Tibial nerve (tissue), 4 donors: ENCODE measurements around the gene IL1R1. TPM values are rescaled to one million over a fixed set of nuclear protein-coding genes. Genes with fewer than 3 reads are reported as not detected.
"Not testable (repeated sequence)": the region's sequence is repeated elsewhere in the genome, so short reads cannot be mapped to it uniquely, and the experiment has no call there.

Experiments used
- DNase-seq, 2 donors: peaks; one replicate each; pipeline ENCODE4 v3.0.0-alpha.2; 2019; ENCODE audit warnings: low spot score in 2 of 2
- H3K27ac ChIP-seq, 4 donors: fragments of 200-600 bp; sonication (generic) in 3 of 4; one replicate each; pipeline ENCODE4 v1.5.1; 2017 to 2019; ENCODE audit warnings: mild to moderate bottlenecking in 1 of 4
- H3K27me3 ChIP-seq, 2 donors: fragments of 200-600 bp; sonication (generic) in 1 of 2; one replicate each; pipeline versions ENCODE4 v1.5.1 to v1.6.0; 2017 to 2019
- H3K36me3 ChIP-seq, 3 donors: fragments of 200-600 bp; sonication (generic); one replicate each; pipeline ENCODE4 v1.5.1; 2018 to 2019
- H3K4me1 ChIP-seq, 4 donors: fragments of 200-600 bp; sonication (generic) in 3 of 4; one replicate each; pipeline ENCODE4 v1.5.1; 2017 to 2019
- H3K4me3 ChIP-seq, 4 donors: fragments of 200-600 bp; sonication (generic) in 3 of 4; one replicate each; pipeline ENCODE4 v1.5.1; 2017 to 2019; ENCODE audit warnings: mild to moderate bottlenecking in 1 of 4, moderate library complexity in 1 of 4
- H3K9me3 ChIP-seq, 4 donors: fragments of 200-600 bp; sonication (generic) in 3 of 4; one replicate each; pipeline ENCODE4 v1.5.1; 2017 to 2019
- EP300 ChIP-seq, 2 donors: sonication (generic); formaldehyde crosslinking; IDR thresholded peaks; one replicate each; pipeline ENCODE4 v1.6.1; 2017; ENCODE audit warnings: antibody characterized with exemption in 2 of 2, mild to moderate bottlenecking in 1 of 2
- POLR2A ChIP-seq, 2 donors: fragments of 450-650 bp; IDR thresholded peaks; one replicate each; pipeline ENCODE4 v1.6.1; 2017; ENCODE audit warnings: antibody characterized with exemption in 2 of 2, mild to moderate bottlenecking in 2 of 2, moderate library complexity in 2 of 2
- WGBS, 2 donors: methylation state at CpG; one replicate each; pipeline ENCODE4 v1.1.5; 2018; 5-methylcytosine and 5-hydroxymethylcytosine counted together
- total RNA-seq, 4 donors: library from RNA; depleted of rRNA; stranded (reverse); fragments of >200 nt; gene quantifications; one replicate each; pipeline ENCODE4 v1.1.0, GENCODE V29; 2016
- TF ChIP-seq, protein P1 (sequence below), 5 experiments: fragments of 200-600 bp in 3 of 5; fragments of 450-650 bp in 2 of 5; sonication (generic) in 3 of 5; IDR thresholded peaks; one replicate each; pipeline ENCODE4 v1.5.1; 2016 to 2019; ENCODE audit warnings: antibody characterized with exemption in 5 of 5, mild to moderate bottlenecking in 3 of 5, moderate library complexity in 2 of 5

IL1R1 gene
- total RNA-seq, 4 donors from 2014 or later, result 29.5 to 81.2 (median 57.4) TPM

DNA sequence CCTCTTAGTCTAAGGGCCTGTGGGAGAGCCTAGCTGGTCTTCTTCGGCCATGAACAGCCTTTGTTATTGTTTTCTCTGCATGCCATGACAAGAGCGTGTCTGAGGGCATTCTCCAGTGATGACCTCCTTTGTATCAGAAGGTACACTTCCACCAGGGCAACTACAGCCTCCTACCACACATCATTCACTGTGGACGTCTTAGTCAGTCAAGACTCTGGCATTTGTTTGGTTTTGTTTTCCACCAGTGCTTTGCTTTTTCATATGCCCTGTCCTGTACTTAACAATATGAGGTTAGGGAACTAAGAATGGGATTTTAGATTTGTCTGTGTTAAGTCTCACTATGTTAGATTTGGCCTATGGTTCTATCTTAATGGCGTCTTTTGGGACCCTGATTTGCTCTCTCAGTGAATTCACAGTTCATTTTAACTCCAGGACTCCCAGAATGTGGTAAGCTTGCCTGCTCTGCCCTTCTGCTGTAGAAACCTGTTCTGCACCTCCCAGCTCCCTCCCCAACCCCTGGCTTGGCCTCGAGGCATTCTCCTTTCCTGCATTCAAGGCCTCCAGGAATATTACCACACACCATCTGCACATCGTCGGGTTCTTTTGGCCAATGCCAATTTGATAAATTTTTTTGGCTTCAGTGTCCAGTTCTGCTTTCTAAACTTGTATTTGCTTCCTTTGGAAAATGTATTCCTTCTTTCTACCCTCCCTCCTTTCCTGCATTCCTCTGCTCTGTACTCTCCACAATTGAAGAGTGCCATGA lies 42.8 kb upstream of the IL1R1 start:
- H3K36me3 ChIP-seq, result no peaks in the 10 kb centered on the region
- no peak for TF ChIP-seq EP300 (IDR thresholded peaks at IDR 0.05)
- H3K27me3 ChIP-seq, result no peaks in the 10 kb centered on the region
- DNase-seq, result no peak
- no peak overlapping the region for H3K27ac ChIP-seq
- H3K9me3 ChIP-seq, result no peaks in the 10 kb centered on the region
- peaks cover 0 to 4% (median 0%) of the 10 kb centered on the region in 4 donors for H3K4me1 ChIP-seq
- no peak overlapping the region for H3K4me3 ChIP-seq
- 80 to 82% methylated on average over 6 to 7 of the region's 7 CpGs for WGBS, 2 donors

DNA sequence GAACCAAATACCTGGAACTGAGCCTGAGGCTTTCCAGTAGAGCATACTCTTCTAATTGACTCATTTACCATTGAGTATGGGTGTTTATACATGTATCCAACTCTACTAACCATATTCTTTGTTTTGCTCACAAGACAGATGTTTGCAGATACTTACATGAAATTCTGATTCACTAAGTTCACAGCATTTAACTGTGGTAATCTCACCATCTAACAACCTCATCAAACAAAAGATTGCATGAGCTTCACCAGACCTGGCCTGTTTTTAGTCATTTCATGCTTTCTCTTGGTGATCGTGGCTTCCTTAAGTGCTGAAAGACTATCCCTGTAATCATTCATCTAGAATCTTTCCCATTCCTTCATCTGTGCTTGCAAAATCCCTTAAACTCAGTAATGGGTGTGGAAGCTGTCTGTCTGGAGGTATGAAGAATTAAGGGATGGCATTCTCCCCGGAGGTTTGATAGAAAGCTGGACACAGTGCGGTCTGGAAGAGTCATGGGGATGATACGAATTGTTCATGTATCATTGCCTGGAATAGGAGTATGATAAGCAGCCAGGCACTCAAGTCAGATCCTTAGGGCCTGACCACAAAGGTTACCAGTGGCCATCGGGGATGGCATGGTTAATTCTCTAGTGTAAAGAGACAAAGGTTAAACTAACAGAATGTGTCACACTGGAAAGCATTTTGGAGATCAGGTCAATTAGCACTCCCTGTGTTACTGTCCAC lies 42.0 kb upstream of the IL1R1 start:
- 74 to 78% methylated on average over 5 of the region's 5 CpGs for WGBS, 2 donors
- Histone ChIP-seq H3K27ac (no peak overlapping the region), H3K27me3 (no peaks in the 10 kb centered on the region), H3K4me1 (peaks cover 0 to 4% (median 0%) of the 10 kb centered on the region in 4 donors), H3K4me3 (no peak overlapping the region), H3K9me3 (no peaks in the 10 kb centered on the region), H3K36me3 (no peaks in the 10 kb centered on the region)
- DNase-seq, result no peak
- TF ChIP-seq, protein P1, sequence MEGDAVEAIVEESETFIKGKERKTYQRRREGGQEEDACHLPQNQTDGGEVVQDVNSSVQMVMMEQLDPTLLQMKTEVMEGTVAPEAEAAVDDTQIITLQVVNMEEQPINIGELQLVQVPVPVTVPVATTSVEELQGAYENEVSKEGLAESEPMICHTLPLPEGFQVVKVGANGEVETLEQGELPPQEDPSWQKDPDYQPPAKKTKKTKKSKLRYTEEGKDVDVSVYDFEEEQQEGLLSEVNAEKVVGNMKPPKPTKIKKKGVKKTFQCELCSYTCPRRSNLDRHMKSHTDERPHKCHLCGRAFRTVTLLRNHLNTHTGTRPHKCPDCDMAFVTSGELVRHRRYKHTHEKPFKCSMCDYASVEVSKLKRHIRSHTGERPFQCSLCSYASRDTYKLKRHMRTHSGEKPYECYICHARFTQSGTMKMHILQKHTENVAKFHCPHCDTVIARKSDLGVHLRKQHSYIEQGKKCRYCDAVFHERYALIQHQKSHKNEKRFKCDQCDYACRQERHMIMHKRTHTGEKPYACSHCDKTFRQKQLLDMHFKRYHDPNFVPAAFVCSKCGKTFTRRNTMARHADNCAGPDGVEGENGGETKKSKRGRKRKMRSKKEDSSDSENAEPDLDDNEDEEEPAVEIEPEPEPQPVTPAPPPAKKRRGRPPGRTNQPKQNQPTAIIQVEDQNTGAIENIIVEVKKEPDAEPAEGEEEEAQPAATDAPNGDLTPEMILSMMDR (IDR thresholded peaks at IDR 0.05), result no peak
- TF ChIP-seq EP300 (IDR thresholded peaks at IDR 0.05), result no peak
- TF ChIP-seq POLR2A (IDR thresholded peaks at IDR 0.05), result no peak

DNA sequence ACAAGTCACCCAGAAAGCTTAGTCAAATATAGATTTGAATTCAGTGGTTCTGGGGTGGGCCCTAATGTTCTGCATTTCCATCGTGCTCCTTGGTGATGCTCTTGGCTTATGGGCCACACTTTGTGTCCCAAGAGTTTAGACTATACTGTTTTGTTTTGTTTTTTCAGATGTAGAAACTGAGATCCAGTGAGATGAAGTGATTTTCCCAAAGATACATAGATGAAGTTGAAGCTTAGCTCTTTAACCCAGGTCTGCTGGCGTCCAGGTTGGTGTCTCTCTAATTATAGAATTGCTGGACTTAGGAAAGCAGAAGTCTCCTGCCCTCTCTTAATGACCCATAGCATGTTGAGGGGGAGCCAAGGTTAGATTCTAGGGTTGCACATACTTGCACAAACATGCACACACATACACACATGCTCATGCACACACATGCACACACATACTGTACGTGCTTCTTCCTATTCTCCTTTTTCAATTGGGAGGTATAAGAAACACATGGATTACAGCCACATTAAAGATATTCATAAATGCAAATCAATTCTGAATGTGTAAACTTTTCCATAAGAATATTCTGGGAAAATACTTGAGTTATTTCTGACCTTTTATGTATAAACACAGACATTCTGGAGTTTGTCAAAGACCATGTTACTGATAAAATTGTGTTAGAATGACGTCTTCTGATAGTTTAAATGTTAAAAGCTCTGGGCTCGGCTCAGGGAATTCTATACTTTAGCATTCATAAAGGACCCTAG lies 41.3 kb upstream of the IL1R1 start:
- H3K4me1 ChIP-seq, result peaks cover 0 to 4% (median 0%) of the 10 kb centered on the region in 4 donors
- 76 to 80% methylated on average over 5 of the region's 5 CpGs for WGBS, 2 donors
- DNase-seq, result no peak
- no peak overlapping the region for H3K27ac ChIP-seq
- H3K36me3 ChIP-seq, result no peaks in the 10 kb centered on the region
- no peaks in the 10 kb centered on the region for H3K9me3 ChIP-seq
- no peak overlapping the region for H3K4me3 ChIP-seq
- H3K27me3 ChIP-seq, result no peaks in the 10 kb centered on the region
- no peak for TF ChIP-seq POLR2A (IDR thresholded peaks at IDR 0.05)
- no peak for TF ChIP-seq EP300 (IDR thresholded peaks at IDR 0.05)
- TF ChIP-seq, protein P1 (IDR thresholded peaks at IDR 0.05), result no peak

DNA sequence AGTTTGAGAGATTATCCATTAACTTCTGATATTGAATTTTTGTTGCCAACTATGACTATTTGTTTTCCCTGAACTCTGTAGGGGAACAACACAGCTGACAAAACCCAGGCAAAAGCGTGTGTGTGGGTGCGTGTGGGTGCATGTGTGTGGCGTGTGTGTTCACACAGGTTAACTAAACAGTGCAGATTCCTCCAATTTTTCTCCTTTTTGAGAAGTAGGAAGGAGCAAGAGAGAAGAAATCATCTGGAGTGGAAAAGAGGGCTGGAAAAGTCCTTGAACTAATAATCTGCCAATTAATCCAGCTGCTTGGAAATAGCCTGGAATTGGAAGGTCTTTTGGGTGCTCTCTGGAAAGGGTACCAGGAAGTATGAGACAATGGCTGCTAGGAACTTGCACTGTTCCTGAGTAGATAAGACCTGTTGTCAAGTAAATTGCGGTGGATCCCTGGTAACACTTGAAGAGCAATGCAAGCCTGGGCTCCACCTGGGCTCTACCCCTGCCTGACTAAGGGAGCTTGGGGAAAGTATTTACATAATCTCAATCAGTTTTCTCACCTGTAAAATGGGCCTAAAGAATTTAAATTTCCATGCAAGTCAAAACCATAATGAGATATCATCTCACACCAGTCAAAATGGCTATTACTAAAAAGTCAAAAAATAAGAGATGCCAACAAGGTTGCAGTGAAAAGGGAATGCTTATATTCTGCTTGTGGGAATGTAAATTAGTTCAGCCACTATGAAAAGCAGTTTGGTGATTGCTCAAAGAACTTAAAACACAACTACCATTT lies 40.5 kb upstream of the IL1R1 start:
- DNase-seq, result no peak
- Histone ChIP-seq H3K36me3 (no peaks in the 10 kb centered on the region), H3K4me3 (no peak overlapping the region), H3K27ac (no peak overlapping the region), H3K27me3 (no peaks in the 10 kb centered on the region), H3K4me1 (peaks cover 0 to 4% (median 0%) of the 10 kb centered on the region in 4 donors), H3K9me3 (no peaks in the 10 kb centered on the region)
- TF ChIP-seq EP300 (IDR thresholded peaks at IDR 0.05) (no peak), POLR2A (IDR thresholded peaks at IDR 0.05) (no peak)
- 59 to 63% methylated on average over 4 of the region's 4 CpGs for WGBS, 2 donors

DNA sequence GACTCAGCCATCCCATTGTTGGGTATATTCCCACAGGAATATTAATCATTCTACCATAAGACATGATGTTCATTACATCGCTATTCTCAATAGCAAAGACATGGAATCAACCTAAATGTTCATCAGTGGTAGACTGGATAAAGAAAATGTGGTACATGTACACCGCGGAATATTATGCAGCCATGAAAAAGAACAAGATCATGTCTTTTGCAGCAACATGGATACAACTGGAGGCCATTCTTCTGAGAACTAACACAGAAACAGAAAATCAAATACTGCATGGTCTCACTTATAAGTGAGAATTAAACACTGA lies 40.0 kb upstream of the IL1R1 start:
- not testable (repeated sequence) for DNase-seq, H3K27me3 ChIP-seq, H3K4me3 ChIP-seq, H3K27ac ChIP-seq, H3K4me1 ChIP-seq, H3K36me3 ChIP-seq, H3K9me3 ChIP-seq
- 66 to 79% methylated on average over 3 of the region's 3 CpGs for WGBS, 2 donors

DNA sequence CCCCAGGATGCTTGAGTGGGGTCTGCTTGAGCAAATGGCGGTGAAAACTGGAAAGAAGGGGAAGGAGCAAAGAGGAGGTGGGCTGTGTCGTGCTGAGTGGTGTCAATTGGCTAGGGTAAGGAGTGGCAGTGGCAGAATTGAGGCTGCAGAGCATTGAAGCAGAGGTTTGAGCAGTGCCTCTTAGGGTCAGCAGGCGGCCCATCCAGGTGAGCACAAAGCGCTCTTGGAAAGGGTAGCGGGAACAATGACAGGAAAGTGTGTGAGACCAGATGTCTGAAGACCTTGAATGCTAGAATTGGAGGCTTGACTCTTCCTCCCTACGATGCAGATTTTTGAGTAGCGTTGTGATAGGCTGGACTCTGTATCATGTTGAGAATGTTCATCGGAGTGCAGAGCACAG lies 39.3 kb upstream of the IL1R1 start:
- H3K27me3 ChIP-seq, result no peaks in the 10 kb centered on the region
- WGBS, 2 donors, result 95 to 96% methylated on average over 8 of the region's 8 CpGs
- H3K36me3 ChIP-seq, result no peaks in the 10 kb centered on the region
- H3K27ac ChIP-seq, result no peak overlapping the region
- no peak overlapping the region for H3K4me3 ChIP-seq
- DNase-seq, result no peak
- peaks cover 0 to 4% (median 0%) of the 10 kb centered on the region in 4 donors for H3K4me1 ChIP-seq
- TF ChIP-seq POLR2A (IDR thresholded peaks at IDR 0.05) (no peak), EP300 (IDR thresholded peaks at IDR 0.05) (no peak)
- TF ChIP-seq, protein P1 (IDR thresholded peaks at IDR 0.05), result no peak
- no peaks in the 10 kb centered on the region for H3K9me3 ChIP-seq
